NCI-H146 (cell line): ENCODE data around the gene HECTD1.
"Not testable (repeated sequence)": the region's sequence is repeated elsewhere in the genome, so short reads cannot be mapped to it uniquely, and the experiment has no call there.

Experiments
- DNase-seq: peaks from one replicate; lab custom pipeline; 2025; lab: John Stamatoyannopoulos, UW

Gene HECTD1

DNA sequence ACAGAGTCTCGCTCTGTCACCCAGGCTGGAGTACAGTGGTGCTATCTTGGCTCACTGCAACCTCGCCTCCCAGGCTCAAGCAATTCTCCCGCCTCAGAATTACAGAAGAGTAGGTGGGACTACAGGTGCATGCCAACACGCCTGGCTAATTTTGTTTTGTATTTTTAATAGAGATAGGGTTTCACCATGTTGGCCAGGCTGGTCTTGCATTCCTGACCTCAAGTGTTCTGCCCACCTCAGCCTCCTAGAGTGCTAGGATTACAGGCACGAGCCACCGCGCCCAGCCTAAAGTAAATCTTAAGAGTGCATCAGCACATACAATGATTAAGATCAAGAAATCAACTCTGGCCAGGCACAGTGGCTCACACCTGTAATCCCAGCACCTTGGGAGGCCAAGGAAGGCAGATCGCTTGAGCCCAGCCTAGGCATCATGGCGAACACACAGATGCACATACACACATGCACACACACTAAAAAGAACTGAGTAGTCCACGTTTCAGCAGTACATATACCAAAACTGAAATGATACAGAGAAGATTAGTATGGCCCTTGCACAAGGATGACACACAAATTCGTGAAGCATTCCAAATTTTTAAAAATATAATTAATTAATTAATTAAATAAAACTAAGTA is 65.0 kb downstream of the HECTD1 start:
- DNase-seq, result no peak

DNA sequence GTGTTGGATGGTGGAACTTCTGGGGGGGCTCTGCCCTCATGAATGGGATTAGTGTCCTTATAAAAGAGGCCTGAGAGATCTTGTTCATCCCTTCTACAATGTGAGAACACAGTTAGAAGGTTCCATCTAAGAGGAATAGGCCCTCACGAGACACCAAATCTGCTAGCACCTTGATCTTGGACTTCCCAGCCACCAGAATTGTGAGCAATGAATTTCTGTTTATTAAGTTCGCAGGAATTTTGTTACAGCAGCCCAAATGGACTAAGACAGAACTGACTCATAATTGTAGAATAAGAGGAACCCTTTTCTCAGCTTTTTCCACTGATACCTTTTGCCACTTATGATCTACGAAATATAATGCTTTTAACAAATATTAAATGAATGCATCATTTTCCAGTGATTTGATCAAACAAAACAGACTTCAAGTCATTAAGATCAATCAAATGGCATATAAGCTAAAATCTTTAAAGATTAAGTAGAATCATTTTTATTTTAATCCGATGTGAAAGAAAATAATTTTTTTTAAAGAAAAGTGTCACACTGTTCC is 68.2 kb downstream of the HECTD1 start:
- no peak for DNase-seq

DNA sequence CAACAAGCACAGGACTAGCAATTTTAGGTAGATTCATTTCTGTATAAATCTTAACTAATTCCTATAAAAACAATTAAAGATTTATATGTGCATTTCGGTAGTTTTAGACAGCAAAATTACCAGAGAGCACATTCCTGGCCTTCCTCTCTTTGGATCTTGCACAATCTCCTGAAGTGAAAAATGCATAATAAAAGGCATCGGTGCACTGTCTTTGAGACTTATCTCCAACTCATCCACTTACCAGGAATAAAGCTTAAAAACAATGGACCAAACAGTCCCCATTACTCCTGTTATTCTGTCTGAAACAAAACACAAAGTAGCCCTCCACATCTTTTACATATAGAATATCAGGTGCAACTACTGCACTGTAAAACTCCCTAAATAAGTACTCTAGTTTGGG is 69.3 kb downstream of the HECTD1 start:
- DNase-seq, result no peak

DNA sequence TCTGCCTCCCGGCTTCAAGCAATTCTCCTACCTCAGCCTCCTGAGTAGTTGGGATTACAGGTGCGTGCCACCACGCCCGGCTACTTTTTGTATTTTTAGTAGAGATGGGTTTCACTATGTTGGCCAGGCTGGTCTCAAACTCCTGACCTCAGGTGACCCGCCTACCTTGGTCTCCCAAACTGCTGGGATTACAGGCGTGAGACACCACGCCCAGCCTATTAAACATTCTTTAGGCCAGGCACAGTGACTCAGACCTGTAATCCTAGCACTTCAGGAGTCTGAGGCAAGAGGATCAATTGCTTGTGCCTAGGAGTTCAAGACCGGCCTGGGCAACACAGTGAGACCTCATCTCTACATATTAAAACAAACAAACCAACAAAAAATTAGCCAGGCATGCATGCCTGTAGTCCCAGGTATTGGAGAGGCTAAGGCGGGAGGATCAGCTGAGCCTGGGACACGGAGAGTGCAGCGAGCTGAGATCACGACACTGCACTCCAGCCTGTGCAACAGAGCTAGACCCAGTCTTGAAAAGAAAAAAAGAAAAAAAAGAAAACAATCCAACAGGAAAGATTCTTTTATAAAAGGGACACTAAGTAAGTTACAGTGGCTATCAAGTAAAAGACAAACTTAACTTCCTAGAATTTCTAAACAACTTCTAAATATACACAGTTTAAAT is 70.2 kb downstream of the HECTD1 start:
- no peak for DNase-seq

DNA sequence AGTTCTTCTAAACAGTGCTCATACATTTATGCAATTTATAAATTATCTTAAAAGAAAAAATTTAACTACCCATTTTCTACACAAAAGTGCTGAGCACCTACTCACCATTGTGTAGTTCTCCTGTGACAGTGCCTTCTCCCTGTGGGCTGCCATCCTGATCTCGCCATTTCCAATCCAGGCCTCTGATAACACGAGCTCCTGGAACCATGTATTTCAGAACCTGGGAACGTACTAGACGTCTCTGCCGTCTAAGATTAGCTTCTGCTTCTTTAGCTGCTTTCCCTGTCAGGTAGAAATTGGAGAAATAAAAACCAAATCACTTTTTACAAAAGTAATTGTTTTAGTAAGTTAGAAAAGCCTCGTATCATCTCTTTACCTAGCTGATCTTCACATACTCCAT is 74.5 kb downstream of the HECTD1 start:
- no peak for DNase-seq

DNA sequence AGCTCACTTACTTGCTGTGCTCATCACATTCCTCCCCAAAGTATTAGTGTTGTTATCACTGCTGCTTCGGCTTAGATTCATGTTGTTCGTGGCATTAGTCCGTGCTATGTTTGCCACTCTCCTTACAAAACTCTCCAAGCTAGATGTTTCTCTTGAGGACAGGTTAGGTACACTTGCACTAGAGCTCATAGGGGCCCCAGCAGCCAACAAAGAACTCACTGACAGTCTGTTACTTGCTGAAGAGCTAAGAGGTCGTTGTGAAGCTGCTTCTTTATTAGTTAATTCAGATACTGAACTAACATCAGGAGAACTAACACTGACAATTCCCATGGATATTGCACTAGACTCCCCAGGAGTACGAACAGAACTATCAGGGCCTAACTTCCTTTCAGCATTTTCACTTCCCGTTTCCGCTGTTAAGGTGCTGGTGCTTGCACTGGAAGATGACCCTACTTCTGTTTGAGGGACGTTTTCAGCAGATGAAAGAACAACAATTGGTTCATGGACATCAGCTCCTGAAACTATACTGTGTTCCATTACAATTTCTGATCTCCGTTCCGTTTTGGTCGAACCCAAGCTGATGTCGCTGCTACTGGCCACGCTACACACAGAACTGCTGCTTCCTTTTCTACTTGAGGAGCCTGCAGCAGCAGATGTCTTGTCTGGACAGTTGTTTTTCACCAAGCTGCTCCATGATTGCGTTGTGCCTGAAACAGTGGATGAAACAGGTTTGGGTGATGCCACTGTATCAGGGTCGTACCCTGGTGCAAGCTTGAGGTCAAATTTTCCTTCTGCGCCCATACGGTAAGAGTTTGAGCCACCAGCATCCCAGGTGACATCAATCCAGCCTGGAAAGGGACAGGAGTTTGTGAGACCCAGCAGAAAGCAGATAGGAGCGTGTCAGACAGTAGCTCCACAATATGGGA is 78.7 kb downstream of the HECTD1 start:
- DNase-seq, result no peak

DNA sequence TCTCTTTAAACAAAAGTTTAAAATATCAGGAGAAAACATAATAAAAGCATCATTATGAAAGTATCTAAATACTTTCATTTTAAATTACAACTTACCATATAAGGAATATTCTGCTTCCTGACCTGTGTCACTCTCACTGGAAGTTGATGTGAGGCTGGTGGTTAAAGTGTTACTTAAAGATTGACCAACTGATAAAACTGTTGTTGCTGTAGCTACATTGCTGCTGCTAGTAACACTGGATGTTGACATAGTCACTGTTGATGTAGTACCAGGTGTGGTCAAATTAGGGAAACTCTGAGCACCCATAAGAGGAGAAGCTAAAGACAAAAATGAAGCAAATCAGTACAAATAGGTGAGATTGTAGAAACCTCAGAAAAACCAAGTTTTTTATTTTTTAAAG is 79.9 kb downstream of the HECTD1 start:
- DNase-seq, result no peak

DNA sequence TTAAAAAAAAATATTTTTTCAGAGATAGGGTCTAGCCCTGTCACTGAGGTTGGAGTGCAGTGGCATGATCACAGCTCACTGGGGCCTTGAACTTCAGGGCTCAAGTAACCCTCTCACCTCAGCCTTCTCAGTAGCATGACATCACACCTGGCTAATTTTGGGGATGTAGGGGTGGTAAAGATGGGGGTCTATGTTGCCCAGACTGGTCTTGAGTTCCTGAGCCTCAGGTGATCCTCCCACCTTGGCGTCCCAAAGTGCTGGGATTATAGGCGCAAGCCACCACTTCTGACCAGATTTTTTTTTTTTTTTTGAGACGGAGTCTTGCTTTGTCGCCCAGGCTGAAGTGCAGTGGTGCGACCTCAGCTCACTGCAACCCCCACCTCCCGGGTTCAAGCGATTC is 80.9 kb downstream of the HECTD1 start:
- DNase-seq, result no peak

DNA sequence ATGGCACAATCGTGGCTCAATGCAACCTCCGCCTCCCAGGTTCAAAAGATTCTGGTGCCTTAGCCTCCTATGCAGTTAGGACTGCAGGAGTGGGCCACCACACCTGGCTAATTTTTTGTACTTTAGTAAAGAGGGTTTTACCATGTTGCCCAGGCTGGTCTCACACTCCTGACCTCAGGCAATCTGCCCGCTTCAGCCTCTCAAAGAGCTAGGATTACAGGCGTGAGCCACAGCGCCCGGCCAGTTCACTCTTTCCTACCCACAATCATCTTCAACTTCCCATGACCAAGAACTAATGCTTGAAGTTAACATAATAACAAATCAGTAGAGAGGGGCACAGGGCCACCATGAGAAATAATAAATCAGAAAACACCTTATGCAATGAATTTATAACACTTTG is 82.4 kb downstream of the HECTD1 start:
- no peak for DNase-seq

DNA sequence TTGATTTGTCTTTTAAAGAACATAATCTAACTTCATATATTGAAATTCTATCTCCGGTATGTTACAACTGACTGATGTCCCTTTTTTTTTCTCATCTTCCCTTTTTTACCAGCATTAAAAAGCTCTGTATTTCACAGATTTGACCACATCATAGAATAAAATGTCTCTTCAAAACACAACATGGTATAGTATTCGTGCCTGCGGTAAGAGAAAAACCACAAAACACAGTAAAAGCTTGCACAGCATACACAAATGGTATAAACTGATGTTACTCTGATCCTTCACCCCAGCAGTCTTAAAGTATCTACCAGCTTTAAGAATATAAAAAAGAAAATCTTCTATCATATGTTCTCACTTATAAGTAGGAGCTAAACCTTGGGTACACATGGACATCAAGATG is 83.4 kb downstream of the HECTD1 start:
- no peak for DNase-seq

DNA sequence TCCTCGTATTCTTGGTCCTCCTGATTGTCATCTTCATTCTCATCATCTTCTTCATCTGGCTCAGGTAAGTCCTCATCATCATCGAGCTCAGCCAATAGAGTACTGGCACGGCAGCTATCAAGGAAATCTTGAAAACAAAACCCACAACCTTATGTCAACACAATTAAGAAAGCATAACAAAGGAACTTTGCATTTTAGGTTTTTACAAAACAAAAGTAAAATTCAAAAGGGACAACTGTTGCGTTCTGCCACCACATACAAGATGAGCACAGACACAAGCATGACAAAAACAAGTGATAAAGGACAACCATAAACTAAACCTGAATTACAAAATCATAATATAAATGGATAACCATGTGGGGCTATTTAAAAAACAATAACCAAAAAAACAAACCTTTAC is 84.7 kb downstream of the HECTD1 start:
- no peak for DNase-seq

DNA sequence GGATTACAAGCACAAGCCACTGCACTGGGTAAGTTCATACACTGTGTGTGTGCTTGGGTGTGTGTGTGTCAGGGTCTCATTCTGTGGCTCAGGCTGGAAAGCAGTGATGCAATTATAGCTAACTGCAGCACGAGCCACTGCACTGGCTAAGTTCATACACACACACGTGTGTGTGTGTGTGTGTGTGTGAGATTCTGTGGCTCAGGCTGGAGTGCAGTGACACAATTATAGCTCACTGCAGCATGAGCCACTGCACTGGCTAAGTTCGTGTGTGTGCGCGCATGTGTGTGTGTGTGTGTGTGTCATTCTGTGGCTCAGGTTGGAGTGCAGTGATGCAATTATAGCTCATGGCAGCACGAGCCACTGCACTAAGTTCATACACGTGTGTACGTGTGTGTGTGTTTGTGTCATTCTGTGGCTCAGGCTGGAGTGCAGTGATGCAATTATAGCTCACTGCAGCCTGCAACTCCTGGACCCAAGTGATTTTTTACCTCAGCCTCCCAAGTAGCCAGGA is 85.4 kb downstream of the HECTD1 start:
- no peak for DNase-seq

DNA sequence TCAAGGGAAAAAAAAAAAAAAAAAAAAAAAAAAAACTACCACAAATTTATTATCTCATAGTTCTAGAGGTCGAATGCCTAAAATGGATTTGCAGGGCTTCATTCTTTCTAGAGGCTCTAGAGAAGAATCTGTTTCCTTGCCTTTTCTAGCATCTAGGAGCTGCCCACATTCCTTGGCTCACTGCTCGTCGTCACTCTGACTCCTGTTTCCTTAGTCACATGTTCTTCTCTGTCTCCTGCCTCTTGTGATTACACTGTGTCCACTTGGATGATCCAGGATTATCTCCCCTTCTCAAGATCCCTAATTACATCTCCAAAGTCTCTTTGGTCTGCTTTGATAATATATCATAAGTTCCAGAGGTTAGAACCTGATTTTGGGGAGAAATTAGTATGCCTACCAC is 88.7 kb downstream of the HECTD1 start:
- no peak for DNase-seq

DNA sequence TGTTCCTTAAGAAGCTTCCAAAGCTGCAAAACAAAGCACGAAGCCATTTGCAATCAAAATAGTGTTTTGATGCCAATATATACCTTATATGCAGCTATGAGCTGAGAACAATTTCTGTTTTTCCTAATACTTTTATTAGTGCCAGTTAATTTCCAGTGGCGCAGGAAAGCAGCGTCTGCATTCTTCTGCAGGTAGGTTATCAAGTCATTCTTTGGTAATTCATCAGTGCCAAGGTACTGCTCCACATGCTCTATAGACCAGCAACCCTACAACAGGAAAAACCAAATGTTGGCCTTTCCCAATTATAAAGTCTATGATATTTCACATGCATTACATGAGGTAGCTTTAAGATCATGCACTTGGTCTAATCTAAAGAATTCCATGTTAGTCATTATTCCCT is 93.8 kb downstream of the HECTD1 start:
- DNase-seq, result no peak

DNA sequence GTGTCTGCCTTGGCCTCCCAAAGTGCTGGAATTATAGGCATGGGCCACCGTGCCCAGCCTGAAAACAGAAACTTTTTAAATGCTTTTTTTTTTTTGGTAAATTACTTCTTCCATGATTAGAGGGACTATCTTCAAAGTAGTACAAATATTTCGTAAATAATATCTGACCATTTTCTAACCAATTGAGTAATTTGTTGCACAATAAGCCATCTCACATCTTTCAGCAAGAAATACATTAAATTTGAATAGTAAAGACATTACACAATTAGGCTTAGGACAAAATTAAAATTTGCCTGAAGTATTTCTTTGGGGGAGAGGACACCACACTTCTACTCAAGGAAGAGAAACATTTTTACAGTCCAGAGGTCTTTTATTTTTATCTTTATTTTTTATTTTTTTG is 96.7 kb downstream of the HECTD1 start:
- no peak for DNase-seq

DNA sequence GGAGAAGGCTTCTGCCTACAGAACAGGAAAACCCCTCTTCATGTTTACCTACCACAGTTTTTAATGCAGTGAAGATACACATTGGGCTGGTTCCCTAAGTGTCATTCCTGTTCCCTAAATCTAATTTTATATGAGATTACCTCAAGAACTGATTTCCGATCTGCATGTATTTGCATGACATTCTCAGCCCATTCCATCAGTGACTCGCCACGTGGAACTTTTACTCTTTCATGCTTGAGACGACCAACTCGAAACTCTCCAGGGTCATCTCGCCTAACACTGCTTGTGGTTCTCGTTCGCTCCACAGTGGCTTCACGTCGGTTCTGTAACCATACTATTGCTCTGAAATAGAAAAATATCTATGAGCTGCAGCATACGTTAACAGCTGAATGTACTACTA is 98.3 kb downstream of the HECTD1 start:
- DNase-seq, result no peak

DNA sequence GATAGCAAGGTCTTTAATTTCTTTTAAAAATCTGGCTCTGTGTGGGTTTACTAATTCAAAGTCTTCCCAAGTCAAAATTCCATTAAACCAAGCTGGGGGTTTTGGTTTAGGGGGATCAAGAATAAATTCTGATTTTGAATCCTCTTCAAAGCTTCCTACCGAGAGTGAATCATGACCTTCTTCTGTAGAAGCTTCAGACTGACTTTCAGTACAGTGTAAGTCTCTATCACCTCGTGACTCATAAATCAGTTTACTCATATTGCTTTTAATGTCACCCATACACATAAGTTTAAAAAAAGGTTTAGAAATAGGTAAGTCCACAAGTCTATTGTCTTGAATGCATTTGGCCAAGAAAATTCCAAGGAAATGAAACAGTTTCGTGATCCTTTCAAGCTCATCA is 100.8 kb downstream of the HECTD1 start:
- DNase-seq, result no peak

DNA sequence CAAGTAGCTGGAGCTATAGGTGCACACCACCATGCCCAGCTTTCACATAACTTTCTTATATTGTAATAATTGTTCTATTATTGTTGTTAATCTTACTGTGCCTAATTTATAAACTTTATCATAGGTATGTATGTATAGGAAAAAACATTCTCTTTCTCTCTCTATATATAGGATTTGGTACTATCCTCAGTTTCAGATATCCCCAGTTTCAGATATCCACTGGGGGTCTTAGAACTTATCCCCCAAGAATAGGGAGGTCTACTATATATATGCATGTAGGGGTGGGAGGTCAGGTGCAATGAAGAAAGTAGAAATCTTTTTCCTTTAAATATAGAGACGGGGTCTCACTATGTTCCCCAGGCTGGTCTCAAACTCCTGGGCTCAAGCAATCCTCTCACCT is 110.5 kb downstream of the HECTD1 start:
- DNase-seq, result no peak

DNA sequence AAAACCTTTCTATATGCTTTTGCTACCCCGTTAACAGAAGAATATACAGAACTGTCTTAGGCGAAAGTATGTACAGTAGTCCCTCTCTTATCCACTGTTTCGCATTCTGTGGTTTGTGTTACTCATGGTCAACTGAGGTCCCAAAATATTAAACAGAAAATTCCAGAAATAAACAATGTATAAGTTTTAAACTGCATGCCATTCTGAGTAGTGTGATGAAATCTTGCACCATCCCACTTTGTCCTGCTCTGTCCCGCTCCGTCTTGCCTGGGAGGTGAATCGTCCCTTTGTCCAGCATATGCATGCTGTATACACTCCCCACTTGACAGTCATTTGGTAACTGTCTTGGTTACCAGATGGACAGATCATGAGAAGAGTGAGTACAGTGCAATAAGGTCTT is 111.3 kb downstream of the HECTD1 start:
- no peak for DNase-seq

DNA sequence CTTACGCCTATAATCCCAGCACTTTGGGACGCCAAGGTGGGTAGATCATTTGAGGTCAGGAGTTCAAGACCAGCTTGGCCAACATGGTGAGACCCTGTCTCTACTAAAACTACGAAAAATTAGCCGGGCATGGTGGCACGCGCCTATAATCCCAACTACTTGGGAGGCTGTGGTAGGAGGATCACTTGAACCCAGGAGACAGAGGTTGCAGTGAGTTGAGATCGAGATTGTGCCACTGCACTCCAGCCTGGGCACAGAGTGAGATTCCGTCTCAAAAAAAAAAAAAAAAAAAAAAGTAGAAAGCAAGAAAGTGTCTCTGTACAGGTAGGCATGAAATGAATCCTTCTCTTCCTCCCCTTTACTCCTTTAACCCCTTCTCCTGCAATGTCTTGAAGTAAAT is 111.8 kb downstream of the HECTD1 start:
- not testable (repeated sequence) for DNase-seq

DNA sequence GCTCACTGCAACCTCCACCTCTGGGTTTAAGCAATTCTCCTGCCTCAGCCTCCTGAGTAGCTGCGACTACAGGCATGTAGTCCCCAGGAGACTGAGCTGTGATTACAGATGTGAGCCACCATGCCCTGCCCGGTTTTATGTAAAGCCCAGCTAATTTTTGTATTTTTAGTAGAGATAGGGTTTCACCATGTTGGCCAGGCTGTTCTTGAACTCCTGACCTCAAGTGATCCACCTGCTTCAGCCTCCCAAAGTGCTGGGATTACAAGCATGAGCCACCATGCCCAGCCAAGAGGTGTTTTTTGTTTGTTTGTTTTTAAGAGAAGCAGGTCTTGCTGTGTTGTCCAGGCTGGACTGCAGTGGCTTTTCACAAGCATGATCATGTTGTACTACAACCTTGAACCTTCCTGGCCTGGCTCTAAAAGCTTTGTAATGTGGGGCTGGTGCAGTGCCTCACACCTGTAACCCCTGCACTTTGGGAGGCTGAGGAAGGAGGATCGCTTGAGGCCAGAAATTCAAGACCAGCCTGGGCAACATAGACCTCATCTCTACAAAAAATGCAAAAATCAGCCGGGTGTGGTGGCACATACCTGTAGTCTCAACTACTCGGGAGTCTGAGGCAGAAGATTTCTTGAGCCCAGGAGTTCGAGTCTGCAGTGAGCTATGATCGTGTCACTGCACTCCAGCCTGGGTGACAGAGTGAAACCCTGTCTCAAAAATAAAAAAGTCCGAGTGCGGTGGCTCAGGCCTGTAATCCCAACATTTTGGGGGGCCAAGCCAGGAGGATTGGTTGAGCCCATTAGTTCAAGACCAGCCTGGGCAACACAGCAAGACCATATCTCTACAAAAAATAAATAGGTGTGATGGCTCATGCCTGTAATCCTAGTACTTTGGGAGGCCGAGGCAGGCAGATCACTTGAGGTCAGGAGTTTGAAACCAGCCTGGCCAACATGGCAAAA is 113.4 kb downstream of the HECTD1 start:
- DNase-seq, result not testable (repeated sequence)
